GM21367 (cell line): ENCODE results near the gene COPS7A.

Experiments used
- ATAC-seq: cut with Tn5 transposase; IDR thresholded peaks from one replicate; pipeline ENCODE4 v1.9.1; 2021; ENCODE audit not compliant: unreplicated experiment

The COPS7A gene

DNA sequence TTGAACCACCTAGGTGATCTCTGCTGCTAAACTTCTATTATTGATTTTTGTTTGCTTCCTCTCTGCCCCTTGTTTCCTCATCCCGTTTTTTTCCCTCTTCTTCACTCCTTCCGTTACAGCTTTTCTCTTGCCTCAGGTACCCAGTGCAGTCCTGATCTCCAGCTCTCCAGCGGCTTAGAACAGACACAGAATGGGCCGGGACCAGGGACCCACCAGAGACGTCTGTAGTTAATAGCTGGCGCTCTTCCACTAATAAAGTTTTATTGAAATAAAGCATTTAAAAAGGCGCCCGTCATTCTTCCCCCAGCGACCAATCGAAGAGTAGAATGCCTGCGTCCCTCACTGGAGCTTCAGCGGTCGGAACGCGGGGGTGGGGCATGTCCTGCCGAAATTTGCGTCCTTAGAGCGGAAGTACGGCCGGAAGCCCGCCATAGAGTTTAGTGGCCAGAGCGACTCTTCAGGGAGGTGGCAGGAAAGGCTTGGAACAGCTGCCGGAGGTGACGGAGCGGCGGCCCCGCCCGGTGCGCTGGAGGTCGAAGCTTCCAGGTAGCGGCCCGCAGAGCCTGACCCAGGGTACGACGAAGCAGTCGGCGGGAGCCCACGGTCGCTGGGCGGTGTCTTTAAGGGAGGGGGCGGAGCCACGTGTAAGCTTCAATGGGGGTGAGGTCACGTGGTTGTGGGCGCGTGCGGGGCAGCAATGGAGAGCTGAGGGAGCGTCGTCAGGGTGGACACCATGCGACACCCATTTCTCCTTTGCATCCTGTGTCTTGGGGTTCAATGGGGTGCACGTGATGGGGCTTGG is at the start of gene COPS7A:
Gene COPS7A, plus strand, starts transcription at position 440 of the 802 bp plus-strand sequence. CDS start 611 bp downstream, outside the sequence.
- peak; percentile 81 for ATAC-seq

GRCh38 chr12:6676962-6677361 is 46.9 kb upstream of the COPS7A start:
- ATAC-seq, result no peak

GRCh38 chr12:6684609-6685008 is 39.2 kb upstream of the COPS7A start:
- ATAC-seq, result no peak

DNA sequence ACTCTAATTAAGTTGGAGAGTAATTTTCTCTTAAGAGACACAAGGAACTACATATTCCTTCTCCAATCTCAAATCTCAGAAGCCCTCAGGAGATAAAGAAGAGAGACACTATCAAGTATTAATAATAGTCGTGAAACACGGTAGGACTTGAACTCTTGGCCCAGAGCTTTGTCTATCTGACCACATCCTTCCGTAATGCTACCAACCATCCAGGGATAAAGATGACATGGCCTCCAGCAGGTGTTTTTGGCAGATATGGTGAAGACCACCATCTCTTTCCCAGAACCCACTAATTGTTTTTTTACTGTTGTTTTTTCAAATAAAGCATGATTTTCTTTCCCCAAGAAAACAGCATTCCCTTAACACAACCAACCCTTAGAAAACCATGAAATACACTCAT is 38.0 kb upstream of the COPS7A start:
- no peak for ATAC-seq

DNA sequence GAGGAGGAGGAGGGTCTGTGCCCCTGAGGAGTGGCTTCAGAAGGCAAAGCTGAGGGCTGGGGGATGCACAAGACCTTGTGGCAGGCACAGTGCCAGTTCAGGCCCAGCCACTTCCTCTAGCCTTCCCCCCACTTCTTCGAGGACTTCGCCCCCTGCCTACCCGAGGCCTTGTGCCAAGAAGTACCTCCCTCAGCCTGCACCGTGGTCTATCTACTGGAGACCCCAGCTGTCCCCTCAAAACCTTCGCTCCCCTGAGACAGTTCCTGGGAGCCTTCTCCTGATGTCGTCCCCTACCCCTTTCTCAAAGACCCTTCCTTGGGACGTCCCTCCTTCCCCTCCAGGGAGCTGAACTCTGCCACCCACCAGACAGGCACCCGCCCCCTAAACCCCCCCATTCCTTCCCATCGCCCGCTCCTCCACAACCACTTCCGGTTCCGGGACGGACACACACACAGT is 35.3 kb upstream of the COPS7A start:
- ATAC-seq, result peak; percentile 23

GRCh38 chr12:6688999-6689882 is 34.6 kb upstream of the COPS7A start, which contains the start of gene ZNF384:
Gene ZNF384, minus strand, starts transcription at chr12:6689375. Its CDS starts 9,855 bp downstream, at chr12:6679520.
- ATAC-seq, result peak; percentile 71

- ATAC-seq, result no peak
Measured at GRCh38 chr12:6691473-6691872, 32.4 kb upstream of the COPS7A start.

DNA sequence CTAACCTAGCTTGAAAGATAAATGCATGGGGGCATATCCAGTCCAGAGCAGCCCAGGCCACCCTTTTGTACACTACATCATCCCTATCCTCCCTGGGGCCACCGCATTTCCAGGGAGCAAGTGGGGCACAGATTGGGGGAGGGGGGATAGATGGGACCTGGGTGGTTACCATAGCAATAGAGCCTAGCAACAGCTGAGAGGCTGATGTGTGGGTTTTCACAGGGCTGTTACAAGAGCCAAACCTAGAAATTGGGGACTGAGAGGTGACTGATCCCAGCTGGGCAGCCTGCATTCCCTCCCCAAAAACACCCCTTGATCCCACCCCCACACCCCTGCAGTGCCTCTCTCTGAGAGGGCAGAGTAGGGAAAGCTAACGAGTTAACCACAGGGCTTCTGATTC is 31.0 kb upstream of the COPS7A start:
- ATAC-seq, result no peak

- no peak for ATAC-seq
Measured at GRCh38 chr12:6693832-6694355, 30.0 kb upstream of the COPS7A start.

GRCh38 chr12:6694701-6695100 is 29.1 kb upstream of the COPS7A start:
- ATAC-seq, result no peak

DNA sequence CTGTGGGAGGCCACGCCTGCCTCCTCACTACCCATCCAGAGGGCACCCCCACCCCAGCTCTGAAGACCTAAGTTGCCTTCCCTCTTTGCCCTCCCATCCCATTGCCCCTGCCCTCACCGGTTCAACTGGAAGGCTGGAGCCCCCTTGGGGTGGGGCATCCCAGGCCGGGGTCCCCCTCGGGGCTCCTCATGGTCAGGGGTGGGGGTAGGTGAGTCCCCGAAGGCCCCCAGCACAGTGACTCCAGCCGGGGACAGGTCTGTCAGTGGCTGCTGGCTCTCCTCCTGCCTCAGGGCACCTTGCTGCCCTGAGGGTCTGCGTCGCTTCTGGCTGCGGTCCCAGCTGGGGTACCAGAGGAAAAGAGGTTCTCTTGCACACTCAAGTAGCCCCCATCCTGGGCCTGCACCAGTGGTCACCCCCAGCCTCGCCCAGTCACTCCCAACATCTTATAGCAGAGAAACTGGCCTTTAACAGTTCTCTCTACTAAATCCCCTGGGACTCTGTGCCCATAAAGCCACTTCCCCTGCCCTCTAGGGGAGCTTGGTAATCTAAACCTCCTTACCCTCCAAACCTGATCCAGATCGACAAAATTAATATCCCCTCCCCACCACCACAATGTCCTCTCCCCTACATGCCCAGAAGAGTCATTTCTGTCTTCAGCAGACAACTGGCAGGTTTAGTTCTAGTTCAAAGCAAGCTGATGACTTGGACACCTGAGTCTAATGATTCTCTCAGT is 28.4 kb upstream of the COPS7A start:
- no peak for ATAC-seq

GRCh38 chr12:6696690-6697583 is 26.9 kb upstream of the COPS7A start:
- no peak for ATAC-seq

GRCh38 chr12:6697584-6698351 is 26.1 kb upstream of the COPS7A start:
- no peak for ATAC-seq

- ATAC-seq, result no peak
Measured at GRCh38 chr12:6698352-6699046, 25.3 kb upstream of the COPS7A start.

- ATAC-seq, result no peak
Measured at GRCh38 chr12:6699259-6699988, 24.4 kb upstream of the COPS7A start.

DNA sequence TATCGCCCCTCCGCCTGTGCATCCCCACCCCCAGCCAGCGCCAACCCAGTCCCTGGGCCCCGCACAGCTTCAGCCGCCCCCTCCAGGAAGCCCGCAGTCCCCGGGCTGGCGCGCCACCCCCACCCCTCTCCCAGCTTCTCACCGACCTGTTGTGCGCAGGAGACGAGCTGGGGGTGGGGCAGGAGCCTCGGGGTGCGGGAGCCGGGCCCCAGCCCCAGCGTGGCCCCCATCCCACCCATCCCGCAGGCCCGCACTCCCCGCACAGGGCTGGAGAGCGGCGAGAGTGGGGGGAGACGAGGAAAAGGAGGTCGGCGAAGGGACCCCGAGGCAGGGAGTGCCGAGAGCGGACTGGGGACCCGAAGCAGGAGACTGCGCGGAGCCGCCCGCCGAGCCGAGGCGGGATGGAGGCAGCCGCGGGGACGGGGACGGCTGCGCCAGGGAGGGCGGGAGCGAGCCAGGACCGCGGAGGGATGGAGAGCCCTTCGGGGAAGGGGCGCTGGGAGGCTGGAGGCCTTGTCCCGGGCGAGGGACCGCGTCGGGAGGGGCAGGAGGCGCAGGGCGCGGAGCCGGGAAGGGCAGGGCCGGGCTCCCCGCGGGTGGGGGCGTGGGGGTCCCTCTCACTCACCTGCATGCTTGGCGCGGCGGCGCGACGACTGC is 23.7 kb upstream of the COPS7A start:
- ATAC-seq, result no peak

DNA sequence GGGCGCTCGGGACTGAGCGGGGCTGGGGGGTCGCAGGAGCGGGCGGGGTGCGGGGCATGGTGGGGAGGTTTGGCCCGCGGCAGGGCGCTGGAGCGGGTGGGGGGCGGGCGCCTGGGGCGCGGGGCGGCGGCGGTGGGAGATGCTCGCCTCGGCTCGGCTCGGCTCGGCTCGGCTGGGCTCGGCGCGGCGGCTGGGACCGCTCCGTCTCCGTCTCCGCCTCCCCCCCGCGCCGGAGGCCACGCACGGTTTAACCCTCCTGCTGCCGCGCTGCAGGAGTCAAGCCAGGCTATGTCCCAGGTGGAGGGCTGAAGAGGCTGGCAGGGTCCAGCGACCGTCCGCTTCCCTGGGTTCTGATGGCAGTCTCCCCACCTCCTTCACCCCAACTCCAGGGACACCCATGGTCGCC is 23.2 kb upstream of the COPS7A start, which contains the start of gene PIANP:
Gene PIANP, minus strand, starts transcription at position 170 of the 406 bp plus-strand sequence. CDS start 2,754 bp downstream, outside the sequence.
- ATAC-seq, result no peak
